IMR-90 (cell line): ENCODE results near the gene BMPER. TPM values are rescaled to one million over a fixed set of nuclear protein-coding genes. Genes with fewer than 3 reads are reported as not detected.

Experiments
- ATAC-seq: fragments of 200-7000 bp; cut with Tn5 transposase; 2 replicates; pipeline ENCODE4 v1.9.1; 2020; ENCODE audit warnings: low read depth, mild to moderate bottlenecking, moderate library complexity
- BruUV-seq: library from RNA; stranded (reverse); fragments of 400-500 nt; replicated peaks from 2 replicates; lab custom pipeline; 2021; lab: Mats Ljungman, UMichigan
- CTCF ChIA-PET: fragments of 300-600 bp; formaldehyde crosslinking; extraction: SDS; loops from one replicate; lab custom pipeline; 2021; ENCODE audit warnings: antibody characterized with exemption; lab: Yijun Ruan, JAX
- POLR2A ChIA-PET: fragments of 300-600 bp; sonication (Branson Sonifier 250); formaldehyde crosslinking; loops from one replicate; lab custom pipeline; 2022; ENCODE audit warnings: antibody characterized with exemption; ENCODE audit not compliant: unreplicated experiment; lab: Charles Lee
- DNase-seq: peaks from one replicate; pipeline ENCODE4 v3.0.0; 2013
- H2AFZ ChIP-seq: replicated peaks from 2 replicates; pipeline ENCODE3; 2013; ENCODE audit warnings: low read length, mild to moderate bottlenecking; ENCODE audit not compliant: poor library complexity
- H2AK5ac ChIP-seq: 2 replicates; pipeline ENCODE4 v1.6.1; 2013; ENCODE audit warnings: low read depth, low read length, inconsistent platforms
- H2AK9ac ChIP-seq: replicated peaks from 2 replicates; pipeline ENCODE3; 2013; ENCODE audit warnings: mild to moderate bottlenecking, low read depth, low read length, moderate library complexity; ENCODE audit not compliant: poor library complexity
- H2BK120ac ChIP-seq: 2 replicates; pipeline ENCODE4 v1.6.1; 2013; ENCODE audit warnings: low read depth, low read length, inconsistent platforms
- H2BK15ac ChIP-seq: 3 replicates; pipeline ENCODE4 v1.6.1; 2013; ENCODE audit warnings: low read depth, low read length, inconsistent platforms
- H2BK20ac ChIP-seq: 2 replicates; pipeline ENCODE4 v1.6.1; 2013; ENCODE audit warnings: low read depth, mild to moderate bottlenecking, inconsistent platforms, low read length, moderate library complexity
- H2BK5ac ChIP-seq: 2 replicates; pipeline ENCODE4 v1.6.1; 2013; ENCODE audit warnings: mild to moderate bottlenecking, low read depth, low read length, inconsistent platforms; ENCODE audit not compliant: poor library complexity, severe bottlenecking
- H3K14ac ChIP-seq: replicated peaks from 2 replicates; pipeline ENCODE4 v1.6.1; 2013; ENCODE audit warnings: low read depth, low read length, inconsistent platforms
- H3K18ac ChIP-seq: 2 replicates; pipeline ENCODE4 v1.6.1; 2013; ENCODE audit warnings: low read depth, low read length, control low read depth
- H3K23ac ChIP-seq: 2 replicates; pipeline ENCODE4 v1.6.1; 2013; ENCODE audit warnings: low read depth, low read length, inconsistent platforms
- H3K27ac ChIP-seq: 2 replicates; pipeline ENCODE4 v1.5.1; 2013; ENCODE audit warnings: mild to moderate bottlenecking, control low read depth, low read length; ENCODE audit not compliant: insufficient read depth
- H3K27me3 ChIP-seq: 2 replicates; pipeline ENCODE4 v1.6.1; 2013; ENCODE audit warnings: low read length; ENCODE audit not compliant: control insufficient read depth, insufficient read depth
- H3K36me3 ChIP-seq: 2 replicates; pipeline ENCODE4 v1.6.1; 2013; ENCODE audit warnings: low read length, mixed read lengths; ENCODE audit not compliant: control insufficient read depth, insufficient read depth
- H3K4ac ChIP-seq: 2 replicates; pipeline ENCODE4 v1.6.1; 2013; ENCODE audit warnings: low read depth, low read length, inconsistent platforms
- H3K4me1 ChIP-seq: 2 replicates; pipeline ENCODE4 v1.6.1; 2013; ENCODE audit warnings: low read length, mixed read lengths; ENCODE audit not compliant: control insufficient read depth, insufficient read depth
- H3K4me2 ChIP-seq: 2 replicates; pipeline ENCODE4 v1.6.1; 2013; ENCODE audit warnings: low read depth, mild to moderate bottlenecking, control low read depth, low read length, moderate library complexity
- H3K4me3 ChIP-seq: 2 replicates; pipeline ENCODE4 v1.5.1; 2013; ENCODE audit warnings: low read depth, mild to moderate bottlenecking, control low read depth, low read length, moderate library complexity; ENCODE audit not compliant: insufficient read depth
- H3K56ac ChIP-seq: 2 replicates; pipeline ENCODE4 v1.6.1; 2013; ENCODE audit warnings: low read length, inconsistent platforms; ENCODE audit not compliant: insufficient read depth; ENCODE audit errors: extremely low read depth
- H3K79me1 ChIP-seq, 2 experiments: 2 replicates each; pipeline ENCODE4 v1.6.1; 2013; ENCODE audit warnings: low read length in 2 of 2, inconsistent platforms in 1 of 2, low read depth in 1 of 2
- H3K9ac ChIP-seq: 2 replicates; pipeline ENCODE4 v1.6.1; 2013; ENCODE audit warnings: low read depth, low read length, control low read depth
- H3K9me1 ChIP-seq: 2 replicates; pipeline ENCODE4 v1.6.1; 2013; ENCODE audit warnings: low read length, inconsistent platforms; ENCODE audit not compliant: insufficient read depth
- H3K9me3 ChIP-seq: 2 replicates; pipeline ENCODE4 v1.6.1; 2013; ENCODE audit warnings: low read length; ENCODE audit not compliant: control insufficient read depth, insufficient read depth
- H4K20me1 ChIP-seq: 2 replicates; pipeline ENCODE4 v1.6.1; 2013; ENCODE audit warnings: low read length, inconsistent platforms; ENCODE audit not compliant: insufficient read depth
- H4K5ac ChIP-seq: 2 replicates; pipeline ENCODE4 v1.6.1; 2013; ENCODE audit warnings: mild to moderate bottlenecking, low read depth, low read length, control low read depth
- H4K8ac ChIP-seq, 2 experiments: 2 replicates each; pipeline ENCODE4 v1.6.1; 2013; ENCODE audit warnings: low read depth in 2 of 2, low read length in 2 of 2, control low read depth in 1 of 2, inconsistent platforms in 1 of 2
- H4K91ac ChIP-seq: 2 replicates; pipeline ENCODE4 v1.6.1; 2013; ENCODE audit warnings: low read depth, low read length, inconsistent platforms; ENCODE audit not compliant: insufficient read depth
- BHLHE40 ChIP-seq: fragments of 150-350 bp; IDR thresholded peaks from 2 replicates; pipeline ENCODE4 v1.6.1; 2016; ENCODE audit warnings: mild to moderate bottlenecking, low read depth, low read length
- CEBPB ChIP-seq: IDR thresholded peaks from 2 replicates; pipeline ENCODE4 v1.6.1; 2012; ENCODE audit warnings: low read depth, low read length, improper control_type of control experiment
- ELK1 ChIP-seq: fragments of 150-350 bp; IDR thresholded peaks from 2 replicates; pipeline ENCODE4 v1.6.1; 2016; ENCODE audit warnings: low read depth, mild to moderate bottlenecking, low read length, moderate library complexity, borderline replicate concordance
- POLR2A ChIP-seq: IDR thresholded peaks from 2 replicates; pipeline ENCODE4 v1.6.1; 2012; ENCODE audit warnings: mild to moderate bottlenecking, low read depth, low read length
- WGBS, 2 experiments: methylation state at CpG; one replicate each; pipeline versions ENCODE4 v1.1.5 to v1.1.7; 2013; ENCODE audit warnings: missing lambda C conversion rate in 2 of 2; ENCODE audit not compliant: insufficient read length in 1 of 2; ENCODE audit errors: extremely low coverage in 2 of 2; 5-methylcytosine and 5-hydroxymethylcytosine counted together
- dilution Hi-C: fragments of 300-500 bp; cut with HindIII; formaldehyde crosslinking; loops from one replicate; pipeline ENCODE4 v1.14.3; 2018; ENCODE audit warnings: low sequenced_read_pairs; ENCODE audit not compliant: unreplicated experiment
- in situ Hi-C: fragments of 300-500 bp; cut with MboI; formaldehyde crosslinking; loops from 3 replicates; pipeline ENCODE4 v1.14.3; 2019; ENCODE audit warnings: low sequenced_read_pairs, inconsistent platforms, mixed read lengths
- intact Hi-C: fragments of 100-400 bp; cut with micrococcal nuclease; formaldehyde crosslinking; loops from 2 replicates; pipeline ENCODE4 v1.10.0; 2022
- polyA plus RNA-seq, 3 experiments: library from polyadenylated mRNA; depleted of rRNA; stranded (reverse); fragments of >200 nt; gene quantifications; 2 replicates each; pipeline ENCODE4 v1.2.3, GENCODE V29; 2012; ENCODE audit warnings: low replicate concordance in 1 of 3
- total RNA-seq: library from RNA; depleted of rRNA; stranded (reverse); fragments of >200 nt; gene quantifications from 2 replicates; pipeline ENCODE4 v1.2.3, GENCODE V29; 2012

The BMPER gene
- total and polyA plus RNA-seq, 2 of the 4 experiments (the other 2 are of a cell fraction): 6.2 to 7.9 TPM

- H2AK9ac ChIP-seq: peak overlapping the region; percentile 39
- no peak overlapping the region for H3K4me3 ChIP-seq
- in situ Hi-C loops (no loop called here), intact Hi-C loops (no loop called here), dilution Hi-C loops (no loop called here)
- no peaks in the 10 kb centered on the region for H3K27me3 ChIP-seq
- peaks cover 11% of the 10 kb centered on the region for H3K4me1 ChIP-seq
- no peak overlapping the region for H3K4me2 ChIP-seq
- peak overlapping the region; percentile 87; the same call in 1 of the 2 replicates for H2AK5ac ChIP-seq
- peak overlapping the region; percentile 72 for H3K4ac ChIP-seq
- TF ChIP-seq BHLHE40 (no peak), CEBPB (0 out of 2 replicates have a peak, but pooled peaks have one; percentile 2), ELK1 (no peak), POLR2A (no peak)
- H3K27ac ChIP-seq: no peak overlapping the region
- H4K8ac ChIP-seq: peak overlapping the region; percentile 72 to 74; a peak in 3 of 4 replicates
- no peak overlapping the region; the same call in 1 of the 2 replicates for H4K5ac ChIP-seq
- peak overlapping the region; percentile 83; the same call in 1 of the 2 replicates for H2BK120ac ChIP-seq
- DNase-seq: peak; percentile 50
- H3K56ac ChIP-seq: no peak overlapping the region
- H3K9me1 ChIP-seq: peaks cover 8% of the 10 kb centered on the region; the same call in 1 of the 2 replicates
- H4K91ac ChIP-seq: peak overlapping the region; percentile 81
- no peak overlapping the region for H3K23ac ChIP-seq
- no peaks in the 10 kb centered on the region; a peak in 1 of 4 replicates for H3K79me1 ChIP-seq
- H3K14ac ChIP-seq: peak overlapping the region; percentile 83
- ChIA-PET CTCF (interaction anchor here (0.6 kb wide), 1 partner anchor 40 kb away, joined by 5 read pairs; no protein-coding TSS in a partner anchor), POLR2A (no interaction called here)
- H3K18ac ChIP-seq: peak overlapping the region; percentile 20; the same call in 1 of the 2 replicates
- H3K36me3 ChIP-seq: peaks cover 10% of the 10 kb centered on the region
- H3K9ac ChIP-seq: no peak overlapping the region
- no peaks in the 10 kb centered on the region for H4K20me1 ChIP-seq
- peak overlapping the region; percentile 94; the same call in 2 of the 3 replicates for H2BK15ac ChIP-seq
- H2BK20ac ChIP-seq: peak overlapping the region; percentile 93
- 50% methylated on average over 2 of the region's 5 CpGs; no CpG with 5 or more reads in 1 of the 2 experiments for WGBS, 2 experiments
- peak overlapping the region; percentile 45 for H2BK5ac ChIP-seq
- ATAC-seq: peak; percentile 64
- H3K9me3 ChIP-seq: no peaks in the 10 kb centered on the region
- no TSS peak for BruUV-seq
- peak overlapping the region; percentile 23 for H2AFZ ChIP-seq
Measured at GRCh38 chr7:33973231-33974015, 68.1 kb downstream of the BMPER start.
